C4-2B (cell line): ENCODE results near the gene TAOK1.

Experiments used
- H3K27ac ChIP-seq: fragments of 450-650 bp; 2 replicates; pipeline ENCODE4 v1.5.1; 2017
- CTCF ChIP-seq: fragments of 450-650 bp; conservative IDR thresholded peaks from 2 replicates; pipeline ENCODE4 v1.5.1; 2017; ENCODE audit warnings: mild to moderate bottlenecking
- ZFX ChIP-seq: fragments of 450-650 bp; IDR thresholded peaks from 2 replicates; pipeline ENCODE4 v1.6.1; 2017

TAOK1 gene

DNA sequence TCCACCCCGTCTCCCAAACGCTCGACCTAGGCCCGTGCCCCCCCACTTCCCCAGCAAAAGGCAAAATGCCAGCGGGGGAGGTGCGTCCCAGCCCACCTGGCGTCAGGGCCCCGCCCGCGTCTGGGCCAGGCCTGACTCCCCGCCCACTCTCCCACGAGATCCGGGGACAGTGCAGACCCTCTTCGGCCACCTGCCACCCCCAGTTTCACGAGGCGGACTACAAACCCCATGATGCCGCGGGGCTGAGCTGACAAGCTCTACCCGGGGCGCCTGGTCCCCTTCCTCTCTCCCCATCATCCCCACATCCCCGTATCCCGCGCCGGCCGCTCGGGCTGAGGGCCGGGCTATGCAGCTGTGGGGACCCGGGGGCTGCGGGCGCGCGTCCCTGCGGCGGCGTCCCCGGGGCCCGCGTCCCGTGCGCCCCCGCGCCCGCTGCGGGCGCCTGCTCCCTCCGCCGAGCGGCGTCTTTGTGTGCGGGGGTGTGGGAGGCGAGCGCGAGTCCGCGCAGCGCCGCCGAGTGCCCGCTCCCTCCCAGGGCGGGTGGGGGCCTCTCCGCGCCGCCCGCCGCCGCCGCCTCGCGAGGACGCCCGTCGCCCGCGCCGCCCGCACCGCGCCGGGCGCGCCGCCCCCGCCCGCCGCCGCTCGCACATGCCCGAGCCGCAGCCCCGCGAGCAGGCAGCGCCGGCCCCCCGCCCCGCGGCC lies 202.8 kb downstream of the TAOK1 start, which contains the start of gene ANKRD13B:
ANKRD13B (plus strand) TSS at position 283 of the 702 bp plus-strand sequence. CDS start 490 bp downstream, outside the sequence.
- H3K27ac ChIP-seq, result peak within 1 kb of the TSS; percentile 89
- no peak for TF ChIP-seq CTCF
- TF ChIP-seq ZFX, result 0 out of 2 replicates have a peak, but pooled peaks have one; percentile 11

GRCh38 chr17:29593591-29594518 lies 203.7 kb downstream of the TAOK1 start:
- H3K27ac ChIP-seq, result peak overlapping the region; percentile 89
- TF ChIP-seq CTCF (no peak; the same call in 1 of the 2 replicates), ZFX (0 out of 2 replicates have a peak, but pooled peaks have one; percentile 27)

DNA sequence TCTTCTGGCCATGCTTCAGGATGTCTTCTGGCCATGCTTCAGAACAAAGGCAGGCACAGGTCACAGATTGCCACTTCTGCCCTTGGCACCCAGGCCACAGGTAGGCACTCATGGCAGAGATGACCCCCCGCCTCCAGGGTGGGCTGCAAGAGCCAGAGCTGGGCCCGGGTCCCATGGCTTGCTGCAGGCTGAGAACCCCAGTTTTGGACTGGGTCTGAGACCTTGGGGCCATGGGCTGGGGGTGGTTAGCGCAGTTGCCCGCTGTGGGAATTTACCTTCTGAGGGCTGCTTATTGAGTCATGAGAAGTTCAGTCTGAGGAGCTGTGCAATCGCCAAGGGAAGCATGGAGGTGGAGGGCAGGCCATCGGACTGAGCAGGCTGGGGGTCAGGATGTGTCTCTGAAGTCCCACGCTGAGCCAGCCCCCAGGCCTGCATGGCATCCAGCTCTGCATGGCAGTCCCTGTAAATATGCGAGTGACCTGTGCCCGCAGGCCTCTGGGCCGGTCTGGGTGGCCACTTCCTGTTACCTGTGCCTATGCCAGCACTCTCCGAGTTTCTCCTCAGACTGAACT lies 204.4 kb downstream of the TAOK1 start:
- TF ChIP-seq ZFX (no peak), CTCF (no peak)
- peak overlapping the region; percentile 89 for H3K27ac ChIP-seq

GRCh38 chr17:29595107-29595942 lies 205.2 kb downstream of the TAOK1 start:
- H3K27ac ChIP-seq, result no peak overlapping the region
- no peak for TF ChIP-seq CTCF
- TF ChIP-seq ZFX, result no peak

DNA sequence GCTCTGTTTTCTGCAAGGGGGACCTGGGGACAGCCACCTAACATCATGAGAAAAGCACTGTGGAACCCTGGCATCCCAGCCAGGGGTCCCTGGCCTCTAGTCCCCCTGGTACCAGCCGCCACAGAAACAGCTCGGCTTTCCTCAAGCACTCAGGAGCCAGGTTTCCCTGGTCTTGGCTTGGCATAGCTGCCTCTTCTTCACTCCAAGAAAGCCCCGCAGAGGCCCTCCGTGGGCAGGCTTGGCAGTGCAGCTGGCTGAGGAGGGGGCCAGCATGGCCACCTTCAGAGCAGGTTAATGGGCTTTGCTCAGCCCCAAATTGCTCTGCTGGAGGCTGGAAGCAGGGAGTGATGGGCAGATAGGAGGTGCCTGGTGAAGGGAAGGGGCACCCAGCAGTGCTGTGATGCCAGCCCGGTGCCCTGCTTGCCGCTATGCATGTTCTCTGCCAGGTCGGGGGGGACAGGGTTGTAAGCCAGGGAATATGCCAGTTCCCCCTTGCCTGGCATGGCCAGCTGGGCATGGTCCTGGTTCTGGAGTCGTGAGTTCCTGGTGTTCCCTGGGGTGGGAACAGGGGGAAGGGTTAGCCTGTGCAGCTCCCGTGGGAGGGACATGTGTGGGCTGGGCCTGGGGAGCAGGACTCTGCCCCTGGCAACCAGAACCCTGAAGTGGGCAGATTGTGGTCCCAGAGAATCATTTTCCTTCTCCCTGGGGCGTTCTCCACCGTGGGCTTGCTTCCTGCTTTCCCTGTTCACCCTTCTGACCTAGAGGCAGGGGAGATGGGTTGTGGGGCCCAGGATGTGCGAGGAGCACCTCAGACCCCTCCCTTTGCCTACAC lies 206.0 kb downstream of the TAOK1 start:
- H3K27ac ChIP-seq, result no peak overlapping the region
- no peak for TF ChIP-seq CTCF
- TF ChIP-seq ZFX, result no peak

DNA sequence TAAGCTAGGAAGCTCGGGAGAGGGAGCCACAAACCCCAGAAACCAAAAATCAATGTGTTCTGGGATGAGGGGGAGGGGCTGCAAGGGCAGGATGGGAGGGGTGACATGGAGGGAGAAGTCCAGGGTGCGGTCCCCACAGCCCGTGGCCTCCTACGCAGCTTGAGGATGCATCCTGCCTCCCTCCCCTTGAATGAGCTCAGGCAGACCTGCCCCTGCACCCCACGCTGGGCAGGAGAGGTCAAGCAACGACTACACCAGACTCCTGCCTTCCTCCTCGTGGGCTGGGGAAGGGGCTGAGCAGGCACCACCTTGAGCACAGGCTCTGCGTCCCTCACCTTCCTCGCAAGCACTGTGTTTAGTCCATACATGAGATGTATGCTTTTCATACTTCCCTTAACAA lies 206.6 kb downstream of the TAOK1 start:
- H3K27ac ChIP-seq, result no peak overlapping the region
- TF ChIP-seq ZFX (no peak), CTCF (no peak)
